ENCODE results near the gene HSPBAP1. TPM values are rescaled to one million over a fixed set of nuclear protein-coding genes. Genes with fewer than 3 reads are reported as not detected.

Gene HSPBAP1
- total and polyA plus RNA-seq, 9 of the 15 experiments (the other 6 are each of a cell fraction or from before 2014, with no cell fraction given), result 2.1 to 4.5 (median 3.4) TPM

DNA sequence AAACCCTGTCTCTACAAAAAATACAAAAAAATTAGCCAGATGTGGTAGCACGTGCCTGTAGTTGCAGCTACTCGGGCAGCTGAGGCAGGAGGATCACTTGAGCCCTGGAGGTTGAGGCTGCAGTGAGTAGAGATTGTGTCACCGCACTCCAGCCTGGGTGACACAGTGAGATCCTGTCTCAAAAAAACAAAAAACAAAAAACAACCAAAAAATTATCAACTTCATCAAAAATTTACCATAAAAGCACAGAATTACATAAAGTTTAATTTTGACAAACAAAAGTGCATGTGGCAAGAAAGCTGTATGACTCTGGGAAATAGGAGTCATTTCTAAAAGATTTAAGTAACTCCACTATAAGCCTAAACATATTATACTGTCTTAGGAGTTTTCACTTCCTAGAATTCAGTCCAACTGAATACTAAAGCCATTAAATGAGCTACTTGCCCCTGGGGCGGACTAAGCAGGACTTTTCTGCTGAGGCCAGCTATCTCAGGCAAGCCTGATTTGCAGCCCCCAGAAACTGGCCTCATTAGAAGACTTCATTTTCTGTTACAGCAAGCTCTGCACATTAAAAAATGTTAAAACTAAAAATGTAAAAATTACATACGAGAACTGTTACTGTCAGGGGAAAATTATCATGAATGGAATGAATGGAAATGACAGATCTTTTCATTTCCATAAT lies 23.0 kb downstream of the HSPBAP1 start:
- POLR2A ChIA-PET, result interaction anchor here (0.7 kb wide), 1 partner anchor 27 kb away, joined by 3 read pairs; no protein-coding TSS in a partner anchor
- no peak overlapping the region for H3K4me2 ChIP-seq (ENCODE audit: insufficient read depth, low read length)
- 65% methylated on average over 4 of the region's 5 CpGs for WGBS (ENCODE audit: insufficient coverage, low coverage, missing lambda C conversion rate)
- H3K9me3 ChIP-seq (replicated peaks; ENCODE audit: control insufficient read depth, insufficient read depth, low read depth, low read length), result no peaks in the 10 kb centered on the region
- H3K27ac ChIP-seq (ENCODE audit: extremely low read depth, low read depth, low read length), result no peak overlapping the region
- FAIRE-seq (no peak), DNase-seq (ENCODE audit: extremely low read depth in 1 of 4, low spot score in 3 of 4) (no peak), ATAC-seq (no peak)
- no peak overlapping the region for H3K4me3 ChIP-seq
- H3K79me2 ChIP-seq (ENCODE audit: control insufficient read depth, insufficient read depth, low read length), result no peaks in the 10 kb centered on the region
- H3K27me3 ChIP-seq (ENCODE audit: control insufficient read depth in 2 of 2, insufficient read depth in 2 of 2, low read length in 2 of 2), result no peaks in the 10 kb centered on the region
- in situ Hi-C loops (cut with MboI) (no loop called here), intact Hi-C loops (cut with micrococcal nuclease) (no loop called here)
- H4K20me1 ChIP-seq (replicated peaks; ENCODE audit: control insufficient read depth, insufficient read depth, low read length), result no peaks in the 10 kb centered on the region
- no peaks in the 10 kb centered on the region for H3K9me1 ChIP-seq (ENCODE audit: control insufficient read depth, insufficient read depth, low read length)
- TF ChIP-seq, protein P1, sequence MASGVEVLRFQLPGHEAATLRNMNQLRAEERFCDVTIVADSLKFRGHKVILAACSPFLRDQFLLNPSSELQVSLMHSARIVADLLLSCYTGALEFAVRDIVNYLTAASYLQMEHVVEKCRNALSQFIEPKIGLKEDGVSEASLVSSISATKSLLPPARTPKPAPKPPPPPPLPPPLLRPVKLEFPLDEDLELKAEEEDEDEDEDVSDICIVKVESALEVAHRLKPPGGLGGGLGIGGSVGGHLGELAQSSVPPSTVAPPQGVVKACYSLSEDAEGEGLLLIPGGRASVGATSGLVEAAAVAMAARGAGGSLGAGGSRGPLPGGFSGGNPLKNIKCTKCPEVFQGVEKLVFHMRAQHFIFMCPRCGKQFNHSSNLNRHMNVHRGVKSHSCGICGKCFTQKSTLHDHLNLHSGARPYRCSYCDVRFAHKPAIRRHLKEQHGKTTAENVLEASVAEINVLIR (CRISPR knock-in tag; IDR thresholded peaks at IDR 0.05), result no peak
- no peak for TF ChIP-seq FOS (IDR thresholded peaks at IDR 0.05; ENCODE audit: extremely low read depth, insufficient read length)
- TF ChIP-seq HINFP (tag; conservative IDR thresholded peaks at IDR 0.05; ENCODE audit: low read depth), result no peak
- no peak for TF ChIP-seq POU5F1 (IDR thresholded peaks at IDR 0.05; ENCODE audit: borderline replicate concordance, low read depth, low read length, partially characterized antibody)
- TF ChIP-seq ZSCAN32 (CRISPR knock-in tag; IDR thresholded peaks at IDR 0.05), result no peak
- no peak for TF ChIP-seq HDGF (IDR thresholded peaks at IDR 0.05)
- no peak for TF ChIP-seq GATA2 (CRISPR knock-in tag; IDR thresholded peaks at IDR 0.05)
- no peak for TF ChIP-seq ZNF354B (CRISPR knock-in tag; IDR thresholded peaks at IDR 0.05)
- TF ChIP-seq, protein P2, sequence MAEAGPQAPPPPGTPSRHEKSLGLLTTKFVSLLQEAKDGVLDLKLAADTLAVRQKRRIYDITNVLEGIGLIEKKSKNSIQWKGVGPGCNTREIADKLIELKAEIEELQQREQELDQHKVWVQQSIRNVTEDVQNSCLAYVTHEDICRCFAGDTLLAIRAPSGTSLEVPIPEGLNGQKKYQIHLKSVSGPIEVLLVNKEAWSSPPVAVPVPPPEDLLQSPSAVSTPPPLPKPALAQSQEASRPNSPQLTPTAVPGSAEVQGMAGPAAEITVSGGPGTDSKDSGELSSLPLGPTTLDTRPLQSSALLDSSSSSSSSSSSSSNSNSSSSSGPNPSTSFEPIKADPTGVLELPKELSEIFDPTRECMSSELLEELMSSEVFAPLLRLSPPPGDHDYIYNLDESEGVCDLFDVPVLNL (CRISPR knock-in tag; IDR thresholded peaks at IDR 0.05; ENCODE audit: low read depth), result no peak
- no peak for TF ChIP-seq PHF20 (IDR thresholded peaks at IDR 0.05; ENCODE audit: partially characterized antibody)
- TF ChIP-seq ID3 (CRISPR knock-in tag; IDR thresholded peaks at IDR 0.05), result no peak
- TF ChIP-seq ID3 (tag; IDR thresholded peaks at IDR 0.05), result no peak
- no peak for TF ChIP-seq RFX1 (IDR thresholded peaks at IDR 0.05)
- H3K4me1 ChIP-seq (replicated peaks in 1 of 2; ENCODE audit: control insufficient read depth in 2 of 2, insufficient read depth in 2 of 2, low read length in 2 of 2), result no peaks in the 10 kb centered on the region
- H3K9ac ChIP-seq (ENCODE audit: insufficient read depth in 1 of 2, low read depth in 2 of 2, low read length in 2 of 2), result no peak overlapping the region
- CTCF ChIA-PET (ENCODE audit: low intra/inter-chr PET ratio), result no interaction called here
- no peak overlapping the region for H2AFZ ChIP-seq (ENCODE audit: low read depth, low read length)
- no peaks in the 10 kb centered on the region for H3K36me3 ChIP-seq (ENCODE audit: control insufficient read depth, insufficient read depth, low read length)
- BruUV-seq (replicated peaks), result no TSS peak
